Vagina (tissue), 2 donors: ENCODE results near the gene TIAM2. TPM values are rescaled to one million over a fixed set of nuclear protein-coding genes. Genes with fewer than 3 reads are reported as not detected.

ENCODE experiments used
- DNase-seq, 2 donors: peaks; one replicate each; pipeline ENCODE4 v3.0.0-alpha.2; 2017; ENCODE audit errors: extremely low spot score in 2 of 2
- H3K27ac ChIP-seq: fragments of 200-600 bp; sonication (generic); one replicate; pipeline ENCODE4 v1.5.1; 2019
- H3K27me3 ChIP-seq: fragments of 200-600 bp; sonication (generic); one replicate; pipeline ENCODE4 v1.5.1; 2019
- H3K36me3 ChIP-seq, 2 donors: fragments of 200-600 bp; sonication (generic); one replicate each; pipeline ENCODE4 v1.5.1; 2017 to 2019
- H3K4me1 ChIP-seq: fragments of 200-600 bp; sonication (generic); one replicate; pipeline ENCODE4 v1.5.1; 2019
- H3K4me3 ChIP-seq, 2 donors: fragments of 200-600 bp; sonication (generic); 1 replicate in 1 of 2; 2 replicates in 1 of 2; pipeline ENCODE4 v1.5.1; 2016 to 2019
- H3K9me3 ChIP-seq: fragments of 200-600 bp; sonication (generic); one replicate; pipeline ENCODE4 v1.5.1; 2019
- POLR2A ChIP-seq, 2 donors: fragments of 450-650 bp; IDR thresholded peaks; one replicate each; pipeline ENCODE4 v1.6.1; 2017; ENCODE audit warnings: antibody characterized with exemption in 2 of 2, mild to moderate bottlenecking in 2 of 2, moderate library complexity in 2 of 2
- POLR2AphosphoS5 ChIP-seq, 2 donors: sonication (generic); formaldehyde crosslinking; IDR thresholded peaks; one replicate each; pipeline ENCODE4 v1.9.0; 2017; ENCODE audit warnings: antibody characterized with exemption in 2 of 2, mild to moderate bottlenecking in 2 of 2, low read depth in 1 of 2; ENCODE audit not compliant: insufficient read depth in 1 of 2
- intact Hi-C: fragments of 100-400 bp; cut with DNase I; formaldehyde crosslinking; loops from one replicate; pipeline ENCODE4 v1.15.1; 2023
- total RNA-seq: library from RNA; depleted of rRNA; stranded (reverse); fragments of >200 nt; gene quantifications from one replicate; pipeline ENCODE4 v1.2.3, GENCODE V29; 2016
- TF ChIP-seq, protein P1 (sequence below), 3 experiments: fragments of 450-650 bp in 2 of 3; fragments of 200-600 bp in 1 of 3; sonication (generic) in 1 of 3; IDR thresholded peaks; one replicate each; pipeline ENCODE4 v1.5.1; 2017 to 2019; ENCODE audit warnings: antibody characterized with exemption in 3 of 3, mild to moderate bottlenecking in 2 of 3, moderate library complexity in 2 of 3

The TIAM2 gene
- total RNA-seq, 1 donor from 2014 or later: 11.5 TPM

DNA sequence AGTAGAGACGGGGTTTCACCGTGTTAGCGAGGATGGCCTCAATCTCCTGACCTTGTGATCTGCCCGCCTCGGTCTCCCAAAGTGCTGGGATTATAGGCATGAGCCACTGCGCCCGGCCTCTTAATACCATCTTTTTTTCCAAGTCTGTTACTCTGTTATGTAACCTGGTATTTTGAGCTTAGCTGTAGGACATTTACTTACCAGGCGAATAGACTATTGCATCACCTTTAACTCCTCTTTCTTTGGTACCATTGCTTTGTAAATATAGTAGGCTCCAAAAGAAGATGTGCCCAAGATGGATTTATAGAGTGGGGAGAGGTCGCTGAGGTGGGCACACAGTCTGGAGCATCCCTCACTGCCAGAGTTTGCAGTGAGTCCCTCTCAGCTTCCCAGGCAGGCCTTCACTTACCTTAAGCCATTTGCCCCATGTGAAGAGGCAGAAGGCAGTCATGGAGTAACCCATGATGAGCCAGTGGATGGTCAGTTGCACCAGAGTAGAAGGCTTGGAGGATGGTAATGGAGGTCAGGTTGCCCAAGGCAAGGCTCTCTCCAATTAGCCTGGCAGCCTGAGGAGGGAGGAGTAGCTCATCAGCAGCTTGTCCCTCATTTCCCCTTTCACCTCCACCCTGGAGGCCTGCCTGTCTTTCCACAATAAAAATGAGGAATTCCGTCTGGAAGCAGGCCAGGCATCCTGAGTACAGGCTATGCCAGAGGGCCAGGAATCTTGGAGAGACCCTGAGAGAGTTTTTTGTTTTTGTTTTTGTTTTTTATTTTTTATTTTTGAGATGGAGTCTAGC is 9.7 kb downstream of the TIAM2 start:
- TF ChIP-seq, protein P1, sequence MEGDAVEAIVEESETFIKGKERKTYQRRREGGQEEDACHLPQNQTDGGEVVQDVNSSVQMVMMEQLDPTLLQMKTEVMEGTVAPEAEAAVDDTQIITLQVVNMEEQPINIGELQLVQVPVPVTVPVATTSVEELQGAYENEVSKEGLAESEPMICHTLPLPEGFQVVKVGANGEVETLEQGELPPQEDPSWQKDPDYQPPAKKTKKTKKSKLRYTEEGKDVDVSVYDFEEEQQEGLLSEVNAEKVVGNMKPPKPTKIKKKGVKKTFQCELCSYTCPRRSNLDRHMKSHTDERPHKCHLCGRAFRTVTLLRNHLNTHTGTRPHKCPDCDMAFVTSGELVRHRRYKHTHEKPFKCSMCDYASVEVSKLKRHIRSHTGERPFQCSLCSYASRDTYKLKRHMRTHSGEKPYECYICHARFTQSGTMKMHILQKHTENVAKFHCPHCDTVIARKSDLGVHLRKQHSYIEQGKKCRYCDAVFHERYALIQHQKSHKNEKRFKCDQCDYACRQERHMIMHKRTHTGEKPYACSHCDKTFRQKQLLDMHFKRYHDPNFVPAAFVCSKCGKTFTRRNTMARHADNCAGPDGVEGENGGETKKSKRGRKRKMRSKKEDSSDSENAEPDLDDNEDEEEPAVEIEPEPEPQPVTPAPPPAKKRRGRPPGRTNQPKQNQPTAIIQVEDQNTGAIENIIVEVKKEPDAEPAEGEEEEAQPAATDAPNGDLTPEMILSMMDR (IDR thresholded peaks at IDR 0.05): no peak
- TF ChIP-seq POLR2A (IDR thresholded peaks at IDR 0.05) (no peak), POLR2AphosphoS5 (IDR thresholded peaks at IDR 0.05; ENCODE audit: insufficient read depth in 1 of 2, low read depth in 1 of 2) (no peak)
- DNase-seq: no peak
- Histone ChIP-seq H3K4me1 (no peaks in the 10 kb centered on the region), H3K27ac (no peak overlapping the region), H3K36me3 (no peaks in the 10 kb centered on the region), H3K4me3 (no peak overlapping the region), H3K9me3 (no peaks in the 10 kb centered on the region), H3K27me3 (no peaks in the 10 kb centered on the region)
- intact Hi-C loops: no loop called here

DNA sequence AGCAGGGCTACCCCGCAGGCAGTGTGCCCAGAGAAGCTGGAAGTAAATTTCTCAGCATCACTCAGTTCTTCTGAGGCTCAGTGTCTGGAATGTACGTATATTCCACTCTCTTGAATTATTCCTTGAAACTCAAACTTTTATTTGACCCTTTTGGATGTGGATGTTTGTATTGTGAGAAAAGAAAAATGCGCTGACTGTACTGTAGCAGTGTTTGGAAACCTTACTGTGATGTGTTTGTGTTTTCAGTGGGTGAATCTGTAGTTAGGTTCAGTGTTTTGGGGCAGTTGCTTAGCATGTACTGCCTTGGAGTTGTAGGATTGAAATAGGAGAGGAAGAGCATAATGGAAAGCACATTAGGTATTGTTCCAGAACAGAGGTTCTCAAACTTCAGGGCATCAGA is 13.5 kb downstream of the TIAM2 start:
- Histone ChIP-seq H3K27ac (no peak overlapping the region), H3K27me3 (no peaks in the 10 kb centered on the region), H3K9me3 (no peaks in the 10 kb centered on the region), H3K36me3 (no peaks in the 10 kb centered on the region), H3K4me3 (no peak overlapping the region), H3K4me1 (peaks cover 5% of the 10 kb centered on the region)
- intact Hi-C loops: no loop called here
- no peak for DNase-seq
- no peak for TF ChIP-seq POLR2AphosphoS5 (IDR thresholded peaks at IDR 0.05; ENCODE audit: insufficient read depth in 1 of 2, low read depth in 1 of 2)
- TF ChIP-seq, protein P1 (IDR thresholded peaks at IDR 0.05): no peak
- TF ChIP-seq POLR2A (IDR thresholded peaks at IDR 0.05): no peak

DNA sequence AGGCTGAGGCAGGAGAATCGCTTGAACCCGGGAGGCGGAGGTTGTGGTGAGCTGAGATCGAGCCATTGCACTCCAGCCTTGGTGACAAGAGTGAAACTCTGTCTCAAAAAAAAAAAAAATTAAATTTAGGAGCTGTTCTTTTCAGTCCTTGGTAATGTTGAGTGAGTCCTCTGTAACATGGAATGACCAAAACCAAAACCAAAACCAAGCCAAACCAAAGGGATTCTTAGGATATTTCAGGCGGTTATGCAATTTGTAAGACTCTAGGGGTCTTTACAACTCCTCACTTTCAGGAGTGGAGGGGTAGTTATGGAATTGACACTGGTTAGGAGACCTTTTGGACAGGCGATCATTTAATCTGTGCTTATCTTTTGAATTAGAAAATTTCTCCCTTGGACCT is 15.8 kb downstream of the TIAM2 start:
- intact Hi-C loops: no loop called here
- Histone ChIP-seq H3K4me3 (no peak overlapping the region), H3K9me3 (no peaks in the 10 kb centered on the region), H3K36me3 (no peaks in the 10 kb centered on the region), H3K27me3 (no peaks in the 10 kb centered on the region), H3K27ac (no peak overlapping the region), H3K4me1 (peaks cover 8% of the 10 kb centered on the region)
- DNase-seq: no peak
- TF ChIP-seq POLR2A (IDR thresholded peaks at IDR 0.05) (no peak), POLR2AphosphoS5 (IDR thresholded peaks at IDR 0.05; ENCODE audit: insufficient read depth in 1 of 2, low read depth in 1 of 2) (no peak)
- TF ChIP-seq, protein P1 (IDR thresholded peaks at IDR 0.05): no peak

DNA sequence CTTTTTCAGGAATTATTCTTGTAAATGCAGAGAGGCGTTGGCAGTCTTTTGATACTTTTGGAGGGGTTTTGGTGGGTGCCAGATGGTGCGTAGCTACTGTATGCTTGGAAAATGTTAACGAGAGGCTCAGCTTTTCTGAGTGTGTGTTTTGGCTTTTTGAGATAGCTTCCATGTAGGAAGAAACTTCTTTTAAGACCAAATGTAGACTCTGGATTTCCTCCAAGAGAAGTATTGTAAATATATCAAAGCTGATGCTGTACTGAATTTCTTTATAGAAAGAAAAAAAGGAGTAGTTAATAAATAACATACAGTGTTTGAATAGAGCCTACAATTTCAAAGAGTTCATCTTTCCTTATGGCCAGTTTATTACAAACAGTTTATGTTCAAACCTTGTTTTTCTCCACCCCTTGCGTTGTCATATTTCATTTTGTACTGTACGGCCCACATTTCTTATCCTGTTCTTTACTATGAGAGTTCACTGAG is 16.7 kb downstream of the TIAM2 start:
- no peak overlapping the region for H3K27ac ChIP-seq
- no peak for DNase-seq
- H3K4me3 ChIP-seq: no peak overlapping the region
- H3K9me3 ChIP-seq: no peaks in the 10 kb centered on the region
- peaks cover 13% of the 10 kb centered on the region for H3K4me1 ChIP-seq
- no peaks in the 10 kb centered on the region for H3K36me3 ChIP-seq
- intact Hi-C loops: no loop called here
- H3K27me3 ChIP-seq: no peaks in the 10 kb centered on the region
- TF ChIP-seq, protein P1 (IDR thresholded peaks at IDR 0.05): no peak
- TF ChIP-seq POLR2AphosphoS5 (IDR thresholded peaks at IDR 0.05; ENCODE audit: insufficient read depth in 1 of 2, low read depth in 1 of 2) (no peak), POLR2A (IDR thresholded peaks at IDR 0.05) (no peak)

DNA sequence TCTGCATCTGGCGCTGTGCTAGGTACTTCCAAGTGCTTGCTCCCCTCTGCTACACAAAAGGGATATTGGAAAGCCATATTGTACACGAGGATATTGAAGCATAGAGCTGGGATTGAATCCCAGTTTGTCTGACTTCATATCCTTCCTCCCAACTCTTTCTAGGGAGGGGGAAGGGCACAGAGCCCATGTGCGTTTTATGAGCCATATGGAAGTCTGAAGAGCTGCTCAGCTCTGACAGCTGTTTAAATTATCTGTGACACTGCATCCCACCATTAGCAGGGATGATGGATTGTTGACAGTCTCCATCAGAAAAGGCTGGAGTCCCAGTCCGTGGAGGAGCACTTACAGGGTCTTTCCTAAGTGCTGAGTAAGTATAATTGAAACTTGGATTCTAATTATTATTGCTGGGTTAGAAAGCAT is 18.4 kb downstream of the TIAM2 start:
- no peaks in the 10 kb centered on the region for H3K27me3 ChIP-seq
- no peak for TF ChIP-seq POLR2AphosphoS5 (IDR thresholded peaks at IDR 0.05; ENCODE audit: insufficient read depth in 1 of 2, low read depth in 1 of 2)
- TF ChIP-seq, protein P1 (IDR thresholded peaks at IDR 0.05): no peak
- no peaks in the 10 kb centered on the region for H3K9me3 ChIP-seq
- H3K4me1 ChIP-seq: peaks cover 13% of the 10 kb centered on the region
- H3K4me3 ChIP-seq: no peak overlapping the region
- intact Hi-C loops: no loop called here
- no peaks in the 10 kb centered on the region for H3K36me3 ChIP-seq
- DNase-seq: no peak
- H3K27ac ChIP-seq: no peak overlapping the region
